ENCODE data around the gene CGNL1. TPM values are rescaled to one million over a fixed set of nuclear protein-coding genes. Genes with fewer than 3 reads are reported as not detected.
A peak's percentile ranks its signal among the peaks of the same experiment; 100 is the strongest.

The CGNL1 gene
- total RNA-seq, 2 donors from 2014 or later, result 3.9 to 4.7 TPM

DNA sequence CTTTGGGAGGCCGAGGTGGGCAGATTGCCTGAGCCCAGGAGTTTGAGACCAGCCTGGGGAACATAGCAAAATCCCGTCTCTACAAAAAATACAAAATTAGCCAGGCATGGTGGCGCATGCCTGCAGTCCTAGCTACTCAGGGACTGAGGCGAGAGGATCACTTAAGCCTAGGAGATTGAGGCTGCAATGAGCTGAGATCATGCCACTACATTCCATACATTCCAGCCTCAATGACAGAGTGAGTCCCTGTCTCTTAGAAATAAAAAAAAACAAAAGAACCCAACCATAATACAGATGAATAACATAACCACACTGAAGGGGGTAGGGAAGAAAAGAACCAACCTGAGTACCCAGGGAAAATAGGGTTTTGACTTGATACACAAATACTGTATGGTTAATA, 19.7 kb upstream of the CGNL1 start:
- Histone ChIP-seq H3K36me3 (no peaks in the 10 kb centered on the region), H3K4me3 (no peak overlapping the region), H3K27me3 (no peaks in the 10 kb centered on the region), H3K4me1 (no peaks in the 10 kb centered on the region), H3K27ac (no peak overlapping the region), H3K9ac (ENCODE audit: low read depth in 2 of 2, low read length in 2 of 2) (no peak overlapping the region), H3K9me3 (no peaks in the 10 kb centered on the region)
- intact Hi-C loops (cut with DNase I), result no loop called here
- TF ChIP-seq, protein P1, sequence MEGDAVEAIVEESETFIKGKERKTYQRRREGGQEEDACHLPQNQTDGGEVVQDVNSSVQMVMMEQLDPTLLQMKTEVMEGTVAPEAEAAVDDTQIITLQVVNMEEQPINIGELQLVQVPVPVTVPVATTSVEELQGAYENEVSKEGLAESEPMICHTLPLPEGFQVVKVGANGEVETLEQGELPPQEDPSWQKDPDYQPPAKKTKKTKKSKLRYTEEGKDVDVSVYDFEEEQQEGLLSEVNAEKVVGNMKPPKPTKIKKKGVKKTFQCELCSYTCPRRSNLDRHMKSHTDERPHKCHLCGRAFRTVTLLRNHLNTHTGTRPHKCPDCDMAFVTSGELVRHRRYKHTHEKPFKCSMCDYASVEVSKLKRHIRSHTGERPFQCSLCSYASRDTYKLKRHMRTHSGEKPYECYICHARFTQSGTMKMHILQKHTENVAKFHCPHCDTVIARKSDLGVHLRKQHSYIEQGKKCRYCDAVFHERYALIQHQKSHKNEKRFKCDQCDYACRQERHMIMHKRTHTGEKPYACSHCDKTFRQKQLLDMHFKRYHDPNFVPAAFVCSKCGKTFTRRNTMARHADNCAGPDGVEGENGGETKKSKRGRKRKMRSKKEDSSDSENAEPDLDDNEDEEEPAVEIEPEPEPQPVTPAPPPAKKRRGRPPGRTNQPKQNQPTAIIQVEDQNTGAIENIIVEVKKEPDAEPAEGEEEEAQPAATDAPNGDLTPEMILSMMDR (IDR thresholded peaks at IDR 0.05), result no peak
- no peak for DNase-seq

DNA sequence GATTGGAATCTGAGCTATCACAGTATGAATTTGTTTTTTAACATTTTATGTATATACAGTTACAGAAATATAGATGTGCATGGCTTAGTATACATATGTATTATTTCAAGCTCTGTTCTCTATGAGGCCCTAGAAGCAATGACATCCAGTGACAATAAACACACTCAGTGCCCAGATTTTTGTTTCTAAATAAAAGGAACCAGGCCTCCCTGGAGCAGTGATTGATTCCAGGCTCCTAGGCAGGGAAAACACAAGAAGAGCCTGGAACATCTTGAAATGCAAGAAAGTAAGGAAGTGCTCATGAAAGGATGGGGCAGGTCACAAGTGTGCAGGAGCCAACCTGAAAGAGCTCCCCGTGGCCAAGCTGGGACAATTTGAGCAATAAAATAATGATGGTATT, 18.5 kb upstream of the CGNL1 start:
- no peak for DNase-seq
- no peaks in the 10 kb centered on the region for H3K4me1 ChIP-seq
- no peaks in the 10 kb centered on the region for H3K27me3 ChIP-seq
- H3K36me3 ChIP-seq, result no peaks in the 10 kb centered on the region
- no peaks in the 10 kb centered on the region for H3K9me3 ChIP-seq
- no peak overlapping the region for H3K9ac ChIP-seq (ENCODE audit: low read depth in 2 of 2, low read length in 2 of 2)
- H3K4me3 ChIP-seq, result no peak overlapping the region
- TF ChIP-seq, protein P1 (IDR thresholded peaks at IDR 0.05), result no peak
- no peak overlapping the region for H3K27ac ChIP-seq
- intact Hi-C loops (cut with DNase I), result no loop called here

DNA sequence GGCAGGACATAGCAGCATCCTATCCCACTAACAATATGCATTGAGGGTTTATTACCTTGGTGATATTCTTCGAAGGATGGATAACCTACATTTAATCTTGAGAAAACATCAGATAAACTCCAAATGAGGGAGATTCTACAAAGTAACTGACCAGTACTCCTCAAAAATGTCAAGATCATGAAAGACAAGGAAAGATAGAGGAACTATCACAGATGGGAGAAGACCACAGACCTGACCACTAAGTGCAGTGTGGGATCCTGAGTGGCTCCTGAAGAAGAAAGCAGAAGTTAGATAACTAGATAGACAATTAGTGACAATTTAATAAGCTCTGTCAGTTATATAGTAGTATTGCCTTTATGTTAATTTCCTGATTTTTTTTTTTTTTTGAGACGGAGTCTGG, 17.7 kb upstream of the CGNL1 start:
- no peak overlapping the region for H3K27ac ChIP-seq
- no peaks in the 10 kb centered on the region for H3K9me3 ChIP-seq
- H3K4me3 ChIP-seq, result no peak overlapping the region
- no peak for DNase-seq
- H3K36me3 ChIP-seq, result no peaks in the 10 kb centered on the region
- intact Hi-C loops (cut with DNase I), result no loop called here
- H3K9ac ChIP-seq (ENCODE audit: low read depth in 2 of 2, low read length in 2 of 2), result no peak overlapping the region
- TF ChIP-seq, protein P1 (IDR thresholded peaks at IDR 0.05), result no peak
- H3K4me1 ChIP-seq, result no peaks in the 10 kb centered on the region
- H3K27me3 ChIP-seq, result no peaks in the 10 kb centered on the region

DNA sequence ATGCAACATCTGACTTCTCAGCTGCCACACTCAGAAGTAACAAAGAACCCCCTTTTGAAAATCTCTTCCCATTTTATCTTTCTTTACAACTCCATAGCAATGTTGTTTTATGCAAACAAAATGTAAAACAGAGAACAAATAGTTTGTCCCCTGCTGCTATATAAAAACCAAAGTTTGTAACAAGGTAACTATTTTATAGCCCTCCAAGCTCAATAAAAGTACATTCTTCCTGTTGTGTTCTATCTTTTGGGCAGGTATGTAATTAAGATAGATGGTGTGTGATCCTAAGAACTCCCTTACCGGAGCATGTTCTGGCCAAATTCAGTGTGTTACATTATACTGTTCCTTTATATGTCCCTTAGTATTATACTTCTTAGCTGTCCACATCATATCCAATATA, 12.6 kb upstream of the CGNL1 start:
- no peaks in the 10 kb centered on the region for H3K9me3 ChIP-seq
- TF ChIP-seq, protein P1 (IDR thresholded peaks at IDR 0.05), result no peak
- no peak overlapping the region for H3K9ac ChIP-seq (ENCODE audit: low read depth in 2 of 2, low read length in 2 of 2)
- no peak overlapping the region for H3K4me3 ChIP-seq
- H3K27me3 ChIP-seq, result no peaks in the 10 kb centered on the region
- H3K4me1 ChIP-seq, result no peaks in the 10 kb centered on the region
- intact Hi-C loops (cut with DNase I), result no loop called here
- no peak overlapping the region for H3K27ac ChIP-seq
- no peak for DNase-seq
- H3K36me3 ChIP-seq, result no peaks in the 10 kb centered on the region

DNA sequence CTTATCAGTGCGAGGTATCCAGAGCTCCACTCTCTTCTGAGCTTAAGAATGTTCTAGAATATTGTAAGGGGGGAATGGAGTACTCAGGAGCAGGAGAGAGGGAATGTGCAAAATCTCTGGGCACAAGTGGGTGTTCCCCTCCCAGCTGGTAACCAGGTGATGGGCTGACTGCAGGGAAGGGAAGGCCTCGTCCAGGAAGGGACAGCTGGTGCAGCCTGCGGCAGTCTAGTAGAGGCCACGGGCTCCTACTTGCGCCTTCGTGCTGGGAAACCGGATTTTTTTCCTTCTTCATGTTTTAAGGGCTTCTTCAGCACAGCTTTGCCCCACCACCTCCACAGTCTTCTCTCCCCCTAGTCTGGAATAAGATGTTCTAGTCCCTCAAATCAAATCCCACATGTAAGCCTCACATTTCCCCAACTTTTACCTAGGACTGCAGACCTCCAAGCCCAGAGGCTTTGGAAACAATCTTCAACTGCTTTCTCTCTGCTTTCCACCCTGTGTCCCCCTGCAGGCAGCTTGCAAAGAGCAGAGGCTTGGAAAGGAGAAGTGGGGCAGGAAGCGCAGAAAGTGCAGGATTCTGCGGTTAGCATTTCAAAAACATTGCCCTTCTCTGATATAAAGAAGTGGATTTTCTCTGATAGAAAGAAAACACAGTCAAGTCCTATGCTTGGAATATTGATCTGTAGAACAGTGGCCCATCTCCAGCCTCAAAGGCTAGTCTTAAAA, 11.9 kb upstream of the CGNL1 start:
- Histone ChIP-seq H3K27ac (no peak overlapping the region), H3K4me3 (no peak overlapping the region), H3K9me3 (no peaks in the 10 kb centered on the region), H3K4me1 (no peaks in the 10 kb centered on the region), H3K36me3 (no peaks in the 10 kb centered on the region), H3K9ac (ENCODE audit: low read depth in 2 of 2, low read length in 2 of 2) (no peak overlapping the region), H3K27me3 (no peaks in the 10 kb centered on the region)
- TF ChIP-seq, protein P1 (IDR thresholded peaks at IDR 0.05), result no peak
- DNase-seq, result peak; percentile 41
- intact Hi-C loops (cut with DNase I), result no loop called here

Measured in colonic mucosa (tissue), 4 donors.